T follicular helper cell (primary cell): ENCODE data around the gene NCF2.

Experiments
- DNase-seq: peaks from one replicate; pipeline ENCODE4 v3.0.0-alpha.2; 2020; ENCODE audit warnings: low read depth

The NCF2 gene

GRCh38 chr1:183552441-183552840 lies 37.8 kb downstream of the NCF2 start:
- no peak for DNase-seq

DNA sequence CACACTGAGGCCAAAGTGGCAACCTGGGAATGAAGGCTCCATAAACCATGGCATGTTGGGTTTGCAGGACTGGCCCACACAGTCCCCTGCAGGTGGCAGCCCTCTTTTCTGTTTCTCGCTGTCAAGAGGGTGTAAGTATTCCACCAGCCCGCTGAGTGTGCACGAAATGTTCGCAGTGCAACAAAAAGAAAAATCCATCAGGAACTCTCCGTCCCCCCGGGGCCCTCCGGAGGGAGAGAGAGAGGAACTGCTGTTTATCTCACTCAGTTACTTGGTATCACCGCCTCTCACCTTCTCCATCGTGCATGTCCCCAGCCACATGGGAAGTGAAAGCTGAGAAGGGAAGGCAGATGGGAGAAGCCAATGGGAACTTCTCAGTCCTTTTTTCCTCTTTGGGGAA lies 38.3 kb downstream of the NCF2 start:
- DNase-seq, result no peak

DNA sequence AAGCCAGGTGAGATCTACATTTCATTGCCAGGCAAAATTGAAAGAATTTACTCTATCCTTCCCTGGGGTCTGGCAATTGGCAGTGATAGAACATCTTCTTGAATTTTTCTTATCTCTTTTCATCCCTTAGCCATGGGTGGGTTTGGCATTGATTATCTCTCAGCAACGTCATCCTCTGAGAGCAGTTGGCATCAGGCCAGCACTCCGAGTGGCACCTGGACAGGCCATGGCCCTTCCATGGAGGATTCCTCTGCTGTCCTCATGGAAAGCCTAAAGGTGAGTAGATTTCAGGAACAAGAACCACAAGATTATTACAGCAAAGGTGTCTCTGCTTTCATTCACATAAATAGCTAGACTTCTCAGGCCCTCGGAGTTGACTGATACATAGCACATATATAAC lies 39.3 kb downstream of the NCF2 start:
- DNase-seq, result no peak

- DNase-seq, result no peak
Observed at GRCh38 chr1:183548116-183548515, 42.1 kb downstream of the NCF2 start.

- DNase-seq, result no peak
Observed at GRCh38 chr1:183546427-183546826, 43.8 kb downstream of the NCF2 start.

DNA sequence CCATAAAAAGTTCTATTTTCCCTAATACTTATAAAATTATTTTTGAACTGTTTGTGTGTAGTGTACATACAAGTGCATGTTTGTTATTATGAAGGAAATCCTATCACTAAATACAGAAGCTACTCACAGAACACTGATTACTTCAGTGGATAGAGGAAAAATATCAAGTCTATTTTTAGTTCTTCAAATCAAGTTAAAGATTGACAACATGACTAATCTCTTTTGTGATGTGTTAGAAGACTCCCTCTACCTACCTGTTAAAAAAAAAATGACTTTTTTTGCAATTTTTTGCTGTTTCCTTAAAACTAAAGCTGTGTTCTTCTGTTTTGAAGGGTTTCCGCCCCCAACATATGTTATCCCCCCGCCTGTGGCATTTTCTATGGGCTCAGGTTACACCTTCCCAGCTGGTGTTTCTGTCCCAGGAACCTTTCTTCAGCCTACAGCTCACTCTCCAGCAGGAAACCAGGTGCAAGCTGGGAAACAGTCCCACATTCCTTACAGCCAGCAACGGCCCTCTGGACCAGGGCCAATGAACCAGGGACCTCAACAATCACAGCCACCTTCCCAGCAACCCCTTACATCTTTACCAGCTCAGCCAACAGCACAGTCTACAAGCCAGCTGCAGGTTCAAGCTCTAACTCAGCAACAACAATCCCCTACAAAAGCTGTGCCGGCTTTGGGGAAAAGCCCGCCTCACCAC lies 45.5 kb downstream of the NCF2 start:
- no peak for DNase-seq

DNA sequence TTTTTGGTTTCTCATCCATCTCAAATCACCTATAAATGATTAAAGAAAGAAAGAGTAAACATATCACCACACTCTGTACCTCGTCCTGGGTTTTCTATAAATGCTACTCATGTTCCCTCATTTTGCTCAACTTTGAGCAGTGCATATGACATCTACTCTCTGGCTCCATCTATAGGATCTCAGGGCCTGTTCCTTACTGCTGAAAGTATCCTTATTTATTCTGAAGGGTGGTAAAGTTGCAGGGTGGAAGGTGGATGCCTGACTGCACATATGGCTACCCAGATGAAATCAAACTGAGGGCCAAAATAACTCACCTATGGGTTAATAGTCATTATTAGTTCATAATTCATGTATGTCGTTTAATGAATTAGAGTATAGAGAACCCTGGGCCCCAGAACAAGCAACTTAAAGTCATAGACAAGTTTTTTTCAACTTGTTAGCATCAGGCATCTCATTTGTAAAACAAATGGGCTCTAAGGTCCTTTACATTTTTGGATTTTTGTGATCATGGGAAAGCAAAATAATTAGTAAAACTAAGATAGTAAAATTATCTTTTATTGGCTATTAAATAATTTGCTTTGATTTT lies 46.5 kb downstream of the NCF2 start:
- no peak for DNase-seq

DNA sequence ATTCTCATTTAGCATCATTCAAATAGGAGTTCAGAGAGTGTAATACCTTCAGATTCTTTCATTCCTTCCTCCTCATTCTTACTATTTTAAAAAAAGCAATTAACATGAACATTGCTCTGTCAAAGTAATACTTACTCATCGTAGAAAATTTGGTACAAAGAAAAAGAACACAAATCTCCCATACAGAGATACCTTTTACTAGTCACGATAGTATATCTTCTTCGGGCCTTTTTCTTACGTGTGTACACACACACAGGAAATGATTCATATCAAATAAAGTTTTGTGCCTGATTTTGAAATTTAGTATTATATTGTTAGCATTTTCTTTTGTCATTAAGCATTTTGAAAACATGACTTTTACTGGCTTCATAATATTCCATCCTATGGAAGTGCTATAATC lies 52.9 kb downstream of the NCF2 start:
- DNase-seq, result no peak

GRCh38 chr1:183533617-183534174 lies 56.6 kb downstream of the NCF2 start:
- DNase-seq, result no peak

DNA sequence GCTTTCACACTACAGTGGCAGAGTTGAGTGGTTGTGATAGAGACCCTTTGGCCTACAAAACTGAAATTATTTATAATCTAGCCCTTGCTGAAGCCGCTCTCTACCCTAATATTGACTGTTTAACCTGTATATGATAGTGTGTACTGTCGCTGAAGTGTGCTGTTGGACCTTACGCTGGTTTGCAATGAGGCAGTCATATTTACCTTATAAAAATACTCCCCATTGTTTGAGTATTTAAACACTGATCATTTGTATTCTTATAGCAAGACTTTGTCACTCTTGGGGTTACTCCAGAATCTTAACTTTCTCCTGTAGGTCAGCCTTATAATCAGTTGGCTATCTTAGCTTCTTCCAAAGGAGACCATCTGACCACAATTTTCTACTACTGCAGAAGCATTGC lies 61.7 kb downstream of the NCF2 start:
- no peak for DNase-seq

DNA sequence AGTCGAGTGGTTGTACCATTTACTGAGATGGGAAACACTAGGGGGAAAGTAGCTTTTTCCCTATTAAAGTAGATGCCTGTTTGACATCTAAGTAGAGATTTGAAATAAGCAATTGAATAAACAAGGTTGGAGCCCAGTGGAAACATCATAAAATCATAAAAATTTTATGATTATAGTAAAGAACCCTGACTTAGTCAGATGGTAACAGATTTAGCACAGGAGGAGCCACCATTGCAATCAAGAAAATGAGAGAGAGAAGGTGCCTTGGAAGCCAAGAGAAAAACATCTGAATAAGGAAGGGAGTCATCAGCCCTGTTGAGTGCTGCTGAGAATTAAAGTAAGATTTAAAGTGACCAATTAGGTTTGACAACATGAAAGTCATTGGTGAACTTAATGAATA lies 68.2 kb downstream of the NCF2 start:
- DNase-seq, result no peak

DNA sequence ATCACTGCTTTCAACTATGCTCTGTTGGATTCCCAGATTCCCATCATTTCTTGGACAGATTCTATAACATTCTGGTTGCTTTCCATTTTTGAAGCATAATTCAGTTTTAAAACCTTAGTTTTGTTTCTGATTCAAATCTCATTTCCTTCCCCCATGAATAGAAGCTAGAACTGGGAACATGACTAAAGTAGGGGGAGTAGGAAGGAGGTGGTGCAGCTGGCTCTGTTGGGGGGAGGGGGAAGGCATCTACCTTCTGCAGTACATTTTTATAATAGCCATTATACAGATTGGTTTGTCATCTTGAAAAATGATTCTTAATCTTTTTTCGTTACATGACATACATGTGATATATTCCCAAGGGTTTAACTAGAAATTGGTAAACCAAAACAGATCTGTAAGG lies 69.9 kb downstream of the NCF2 start:
- no peak for DNase-seq

- no peak for DNase-seq
Observed at GRCh38 chr1:183517401-183517800, 72.9 kb downstream of the NCF2 start.

- DNase-seq, result no peak
Observed at GRCh38 chr1:183516725-183517124, 73.5 kb downstream of the NCF2 start.

GRCh38 chr1:183515002-183515689 lies 75.1 kb downstream of the NCF2 start:
- no peak for DNase-seq

DNA sequence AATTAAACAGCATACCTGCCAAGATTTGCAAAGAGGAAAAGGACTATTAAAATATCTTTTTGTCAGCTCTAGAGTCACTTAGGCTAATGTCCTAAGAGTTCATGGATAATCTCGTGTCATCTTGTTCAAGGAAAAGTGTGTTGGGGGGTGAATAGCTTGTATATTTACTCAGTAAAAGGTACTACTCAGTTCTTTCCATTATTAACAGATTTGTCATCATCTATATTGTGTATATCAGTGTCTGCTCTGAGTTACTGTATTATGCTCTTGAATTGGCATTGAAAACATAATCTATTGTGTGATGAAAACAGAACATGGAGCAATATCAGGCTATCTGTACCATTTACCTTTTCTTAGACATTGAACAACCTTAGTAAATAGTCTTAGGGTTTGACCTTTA lies 76.0 kb downstream of the NCF2 start:
- no peak for DNase-seq

DNA sequence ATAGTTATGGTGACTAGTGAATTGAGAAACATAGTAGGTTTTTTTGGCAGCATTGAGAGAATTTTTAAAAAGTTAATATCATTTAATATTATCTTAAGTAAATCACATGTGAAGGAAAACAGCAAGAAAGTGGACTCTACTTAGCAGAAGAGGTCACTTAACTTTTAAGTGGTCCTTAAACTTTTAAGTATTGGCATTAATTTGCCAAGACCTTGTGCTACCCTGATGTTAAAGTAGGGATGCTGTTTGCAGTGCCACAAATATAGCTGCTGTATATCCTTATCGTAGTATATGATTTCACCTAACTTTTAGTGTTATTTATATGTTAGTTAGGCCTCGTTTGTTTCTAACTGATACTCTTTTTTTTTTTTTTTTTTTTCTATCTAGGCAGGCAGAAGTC lies 77.8 kb downstream of the NCF2 start:
- DNase-seq, result no peak

GRCh38 chr1:183508694-183509093 lies 81.6 kb downstream of the NCF2 start:
- DNase-seq, result no peak

- DNase-seq, result no peak
Observed at GRCh38 chr1:183506561-183506960, 83.7 kb downstream of the NCF2 start.
